ENCODE measurements around the gene ATPAF2. TPM values are rescaled to one million over a fixed set of nuclear protein-coding genes. Genes with fewer than 3 reads are reported as not detected.

The ATPAF2 gene
- total and polyA plus RNA-seq, 10 of the 15 experiments (the other 5 are each of a cell fraction or from before 2014, with no cell fraction given) = 6.5 to 33.0 (median 26.5) TPM

DNA sequence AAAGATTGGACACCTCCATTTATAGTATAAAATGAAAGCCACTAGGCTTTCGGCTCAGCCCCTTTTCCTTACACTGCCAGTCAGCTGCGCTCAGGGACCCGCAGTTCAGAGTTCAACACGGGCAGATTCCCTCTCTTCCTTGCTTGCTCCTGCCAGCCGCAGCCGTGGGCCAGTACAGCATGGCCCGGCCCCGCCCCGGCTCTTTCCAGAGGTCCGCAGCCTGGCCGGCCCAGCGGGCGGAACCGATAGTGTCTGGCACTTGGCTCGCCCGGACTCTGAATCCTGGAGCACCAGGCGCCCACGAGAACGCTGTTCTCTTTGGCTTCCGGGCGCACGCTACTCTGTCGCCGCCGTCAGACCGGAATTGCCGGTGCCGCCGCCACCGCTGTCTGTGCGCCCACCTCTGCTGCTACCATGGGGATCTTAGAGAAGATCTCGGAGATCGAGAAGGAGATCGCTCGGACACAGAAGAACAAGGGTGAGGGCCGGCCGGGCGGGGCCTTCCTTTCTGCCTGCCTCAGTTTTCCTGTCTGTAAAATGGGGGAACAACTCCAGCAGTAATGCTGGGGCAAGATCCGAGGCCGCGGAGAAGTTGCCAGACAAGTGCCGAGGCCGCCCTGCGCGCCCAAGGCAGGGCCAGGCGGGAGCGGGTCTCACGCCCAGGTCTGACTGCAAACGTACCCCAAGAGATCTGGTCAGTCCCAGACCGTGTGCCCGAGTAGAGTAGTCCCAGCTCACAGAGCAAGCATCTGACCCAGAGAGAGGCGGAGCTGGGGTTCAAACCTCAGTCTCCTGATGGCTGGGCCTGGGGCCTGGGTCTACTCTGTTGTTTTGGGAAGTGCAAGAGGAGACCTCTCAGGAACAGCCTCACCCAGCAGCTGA, 48.9 kb upstream of the ATPAF2 start, which contains the start of gene DRG2 (continued):
- TF ChIP-seq, protein P1, sequence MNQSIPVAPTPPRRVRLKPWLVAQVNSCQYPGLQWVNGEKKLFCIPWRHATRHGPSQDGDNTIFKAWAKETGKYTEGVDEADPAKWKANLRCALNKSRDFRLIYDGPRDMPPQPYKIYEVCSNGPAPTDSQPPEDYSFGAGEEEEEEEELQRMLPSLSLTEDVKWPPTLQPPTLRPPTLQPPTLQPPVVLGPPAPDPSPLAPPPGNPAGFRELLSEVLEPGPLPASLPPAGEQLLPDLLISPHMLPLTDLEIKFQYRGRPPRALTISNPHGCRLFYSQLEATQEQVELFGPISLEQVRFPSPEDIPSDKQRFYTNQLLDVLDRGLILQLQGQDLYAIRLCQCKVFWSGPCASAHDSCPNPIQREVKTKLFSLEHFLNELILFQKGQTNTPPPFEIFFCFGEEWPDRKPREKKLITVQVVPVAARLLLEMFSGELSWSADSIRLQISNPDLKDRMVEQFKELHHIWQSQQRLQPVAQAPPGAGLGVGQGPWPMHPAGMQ (IDR thresholded peaks at IDR 0.05; ENCODE audit: borderline replicate concordance) = no peak
- TF ChIP-seq PML (IDR thresholded peaks at IDR 0.05; ENCODE audit: low read length) (peak; percentile 74; the same call in 1 of the 2 replicates), MEF2B (IDR thresholded peaks at IDR 0.05; ENCODE audit: partially characterized antibody, poor library complexity, severe bottlenecking) (peak; percentile 38), ATF7 (IDR thresholded peaks at IDR 0.05; ENCODE audit: low read depth) (no peak), ZNF622 (IDR thresholded peaks at IDR 0.05) (no peak), TAF1 (IDR thresholded peaks at IDR 0.05; ENCODE audit: borderline replicate concordance, low read depth, low read length) (peak; percentile 96), HSF1 (IDR thresholded peaks at IDR 0.05; ENCODE audit: low read depth, low read length) (0 out of 2 replicates have a peak, but pooled peaks have one; percentile 63), RAD51 (IDR thresholded peaks at IDR 0.05) (no peak), MYB (IDR thresholded peaks at IDR 0.05; ENCODE audit: borderline replicate concordance, low read depth, low read length) (no peak), NRF1 (conservative IDR thresholded peaks at IDR 0.05; ENCODE audit: low read depth, low read length) (no peak; the same call in 1 of the 2 replicates), BACH1 (IDR thresholded peaks at IDR 0.05; ENCODE audit: borderline replicate concordance) (peak; percentile 72), FOXK2 (IDR thresholded peaks at IDR 0.05) (peak; percentile 21; the same call in 1 of the 2 replicates), IKZF2 (IDR thresholded peaks at IDR 0.05) (peak; percentile 60 to 76), TBL1XR1 (IDR thresholded peaks at IDR 0.05; ENCODE audit: low read depth, low read length) (peak; percentile 80), BHLHE40 (IDR thresholded peaks at IDR 0.05; ENCODE audit: borderline replicate concordance in 1 of 2, low read depth in 2 of 2, low read length in 1 of 2) (peak; percentile 64 to 77), LARP7 (IDR thresholded peaks at IDR 0.05) (peak; percentile 97), FOXM1 (IDR thresholded peaks at IDR 0.05; ENCODE audit: low read depth, low read length) (no peak), POLR2AphosphoS2 (IDR thresholded peaks at IDR 0.05; ENCODE audit: low read depth, low read length) (peak; percentile 59), SIN3A (IDR thresholded peaks at IDR 0.05; ENCODE audit: low read depth, low read length) (peak; percentile 84), POLR2A (IDR thresholded peaks at IDR 0.05; ENCODE audit: low read depth, low read length) (peak; percentile 93), NFYB (IDR thresholded peaks at IDR 0.05; ENCODE audit: insufficient read depth, low read depth, low read length) (no peak), JUNB (IDR thresholded peaks at IDR 0.05) (no peak)
